ENCODE measurements around the gene HIGD2B.

DNA sequence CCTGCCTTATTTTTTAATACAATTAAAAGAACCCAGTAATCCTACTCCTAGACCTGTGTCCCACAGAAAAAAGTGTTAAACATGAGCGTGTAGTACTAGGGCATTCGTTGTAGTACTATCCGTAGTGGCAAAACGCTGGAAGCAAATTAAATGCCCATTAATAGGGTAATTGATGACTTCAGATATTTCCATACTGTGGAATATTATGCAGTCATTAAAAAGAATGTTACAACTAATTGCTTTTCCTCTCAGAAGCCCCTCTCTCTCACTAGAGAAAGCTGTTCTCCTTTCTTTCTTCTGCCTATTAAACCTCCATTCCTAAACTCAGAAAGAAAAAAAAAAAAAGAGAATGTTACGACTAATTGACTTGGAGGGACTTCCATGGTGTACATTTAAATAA lies 2.7 kb upstream of the HIGD2B start:
- TF ChIP-seq, protein P1, sequence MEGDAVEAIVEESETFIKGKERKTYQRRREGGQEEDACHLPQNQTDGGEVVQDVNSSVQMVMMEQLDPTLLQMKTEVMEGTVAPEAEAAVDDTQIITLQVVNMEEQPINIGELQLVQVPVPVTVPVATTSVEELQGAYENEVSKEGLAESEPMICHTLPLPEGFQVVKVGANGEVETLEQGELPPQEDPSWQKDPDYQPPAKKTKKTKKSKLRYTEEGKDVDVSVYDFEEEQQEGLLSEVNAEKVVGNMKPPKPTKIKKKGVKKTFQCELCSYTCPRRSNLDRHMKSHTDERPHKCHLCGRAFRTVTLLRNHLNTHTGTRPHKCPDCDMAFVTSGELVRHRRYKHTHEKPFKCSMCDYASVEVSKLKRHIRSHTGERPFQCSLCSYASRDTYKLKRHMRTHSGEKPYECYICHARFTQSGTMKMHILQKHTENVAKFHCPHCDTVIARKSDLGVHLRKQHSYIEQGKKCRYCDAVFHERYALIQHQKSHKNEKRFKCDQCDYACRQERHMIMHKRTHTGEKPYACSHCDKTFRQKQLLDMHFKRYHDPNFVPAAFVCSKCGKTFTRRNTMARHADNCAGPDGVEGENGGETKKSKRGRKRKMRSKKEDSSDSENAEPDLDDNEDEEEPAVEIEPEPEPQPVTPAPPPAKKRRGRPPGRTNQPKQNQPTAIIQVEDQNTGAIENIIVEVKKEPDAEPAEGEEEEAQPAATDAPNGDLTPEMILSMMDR (IDR thresholded peaks at IDR 0.05; ENCODE audit: poor library complexity): no peak
- no peak for TF ChIP-seq EZH2phosphoT487 (IDR thresholded peaks at IDR 0.05; ENCODE audit: low read depth, severe bottlenecking, unreplicated experiment)

Data from hepatocyte (in vitro differentiated cells).